Measurements from ENCODE around the gene HPD.
A peak's percentile ranks its signal among the peaks of the same experiment; 100 is the strongest.

HPD gene

DNA sequence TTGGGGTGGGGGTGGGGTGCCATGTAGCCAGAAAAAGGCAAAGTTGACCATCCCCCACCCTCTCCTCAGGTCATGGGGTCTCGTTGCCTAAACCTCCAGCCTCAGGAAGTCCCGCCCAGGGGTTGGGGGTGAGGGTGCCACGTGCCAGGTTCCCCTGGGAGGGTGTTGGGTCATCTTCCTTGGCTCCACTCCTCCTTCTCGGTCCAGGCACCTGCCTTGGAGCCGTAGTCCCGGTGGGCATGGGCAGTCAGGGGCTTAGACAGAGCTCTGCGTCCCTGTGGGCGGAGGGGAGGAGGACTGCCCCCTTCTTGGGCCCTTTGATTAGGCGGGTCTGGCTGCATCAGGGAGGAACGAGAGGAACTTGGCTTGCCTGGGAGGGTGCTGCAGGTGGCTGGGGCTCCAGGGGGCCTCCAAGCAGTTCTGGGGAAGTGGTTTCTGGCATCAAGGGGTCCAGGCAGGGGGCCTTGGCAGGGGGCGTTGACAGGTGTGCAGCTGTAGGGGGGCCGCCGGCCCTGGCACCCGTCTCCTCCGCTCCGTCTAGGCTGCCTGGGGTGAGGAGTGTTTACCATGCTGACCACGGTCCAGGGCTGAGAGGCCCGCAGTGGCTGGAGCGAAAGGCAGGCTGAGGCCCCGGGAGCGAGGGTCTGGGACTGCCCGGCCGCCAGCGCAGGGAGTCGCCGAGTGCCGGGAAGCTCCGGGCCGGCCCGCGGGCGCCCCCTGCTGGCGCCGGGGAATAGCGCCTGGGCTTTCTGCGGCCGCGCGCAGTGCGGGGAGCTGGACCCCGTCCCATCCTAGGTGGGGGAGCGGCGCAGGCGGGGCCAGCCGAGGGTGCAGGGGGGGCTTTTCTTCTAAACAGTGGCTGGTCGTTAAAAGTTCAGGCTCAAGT is 47.0 kb downstream of the HPD start:
- peak; percentile 89 for DNase-seq (ENCODE audit: low read depth, low spot score)

DNA sequence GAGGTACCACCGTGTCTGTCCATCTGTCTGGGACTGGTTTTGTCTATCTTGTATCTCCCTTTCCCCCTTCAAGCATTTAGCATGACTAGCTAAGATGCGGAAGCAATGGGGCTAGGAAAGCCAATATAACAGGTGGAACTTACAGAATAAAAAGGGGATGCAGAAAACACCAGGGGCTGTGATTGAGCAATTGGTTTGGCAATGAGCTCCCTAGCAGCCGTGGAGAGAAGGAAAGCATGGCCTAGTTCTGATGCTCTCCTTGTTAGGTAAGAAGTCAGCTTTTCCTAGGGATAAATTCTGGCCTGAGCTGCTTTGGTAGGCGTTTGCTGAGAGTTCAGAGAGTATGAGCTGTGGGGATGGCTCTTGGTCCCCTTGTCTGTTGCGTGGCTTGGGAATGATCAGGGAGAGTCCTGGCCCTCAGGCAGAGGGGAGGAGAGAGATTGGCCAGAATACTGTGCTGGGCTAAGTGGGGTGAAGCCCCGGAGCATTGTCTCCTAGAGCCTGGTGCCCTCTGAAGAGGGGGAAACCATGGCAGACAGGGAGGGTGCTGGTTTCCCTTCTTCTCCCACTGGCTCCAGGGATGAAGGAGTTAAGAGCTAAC is 47.7 kb downstream of the HPD start:
- no peak for DNase-seq (ENCODE audit: low read depth, low spot score)

DNA sequence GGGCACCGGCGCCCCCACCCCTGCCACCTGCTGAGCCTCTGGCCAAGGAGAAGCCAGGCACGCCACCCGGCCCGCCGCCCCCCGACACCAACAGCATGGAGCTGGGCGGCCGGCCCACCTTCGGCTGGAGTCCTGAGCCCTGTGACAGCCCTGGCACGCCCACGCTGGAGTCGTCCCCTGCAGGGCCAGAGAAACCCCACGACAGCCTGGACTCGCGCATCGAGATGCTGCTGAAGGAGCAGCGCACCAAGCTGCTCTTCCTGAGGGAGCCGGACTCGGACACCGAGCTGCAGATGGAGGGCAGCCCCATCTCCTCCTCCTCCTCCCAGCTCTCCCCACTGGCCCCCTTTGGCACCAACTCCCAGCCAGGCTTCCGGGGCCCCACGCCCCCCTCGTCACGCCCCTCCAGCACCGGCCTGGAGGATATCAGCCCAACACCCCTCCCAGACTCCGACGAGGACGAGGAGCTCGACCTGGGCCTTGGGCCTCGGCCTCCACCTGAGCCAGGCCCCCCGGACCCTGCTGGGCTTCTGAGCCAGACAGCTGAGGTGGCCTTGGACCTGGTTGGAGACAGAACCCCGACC is 48.3 kb downstream of the HPD start:
- DNase-seq (ENCODE audit: low read depth, low spot score) = no peak

DNA sequence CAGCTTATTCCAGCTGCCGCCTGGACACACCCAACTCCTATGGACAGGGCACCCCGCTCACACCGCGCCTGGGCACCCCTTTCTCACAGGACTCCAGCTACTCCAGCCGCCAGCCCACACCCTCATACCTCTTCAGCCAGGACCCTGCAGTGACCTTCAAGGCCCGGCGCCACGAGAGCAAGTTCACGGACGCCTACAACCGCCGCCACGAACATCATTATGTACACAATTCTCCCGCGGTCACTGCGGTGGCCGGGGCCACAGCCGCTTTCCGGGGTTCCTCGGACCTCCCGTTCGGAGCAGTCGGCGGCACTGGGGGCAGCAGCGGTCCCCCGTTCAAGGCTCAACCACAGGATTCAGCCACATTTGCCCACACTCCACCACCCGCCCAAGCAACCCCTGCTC is 48.9 kb downstream of the HPD start:
- no peak for DNase-seq (ENCODE audit: low read depth, low spot score)

DNA sequence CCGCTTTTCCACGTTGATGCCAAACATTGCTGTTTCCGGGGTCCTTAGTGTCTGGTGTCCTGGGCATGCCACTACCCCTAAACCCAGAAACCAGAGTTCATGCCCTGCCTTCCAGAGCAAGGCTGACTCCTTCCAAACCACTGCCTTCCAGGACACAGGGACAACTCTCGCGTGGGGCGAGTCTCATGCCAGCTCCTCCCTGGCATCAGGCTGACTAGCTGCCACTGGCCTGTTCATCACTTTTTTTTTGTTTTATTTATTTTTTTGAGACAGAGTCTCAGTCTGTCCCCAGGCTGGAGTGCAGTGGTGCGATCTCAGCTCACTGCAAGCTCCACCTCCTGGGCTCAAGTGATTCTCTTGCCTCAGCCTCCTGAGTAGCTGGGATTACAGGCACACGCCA is 50.0 kb downstream of the HPD start:
- DNase-seq (ENCODE audit: low read depth, low spot score) = no peak

DNA sequence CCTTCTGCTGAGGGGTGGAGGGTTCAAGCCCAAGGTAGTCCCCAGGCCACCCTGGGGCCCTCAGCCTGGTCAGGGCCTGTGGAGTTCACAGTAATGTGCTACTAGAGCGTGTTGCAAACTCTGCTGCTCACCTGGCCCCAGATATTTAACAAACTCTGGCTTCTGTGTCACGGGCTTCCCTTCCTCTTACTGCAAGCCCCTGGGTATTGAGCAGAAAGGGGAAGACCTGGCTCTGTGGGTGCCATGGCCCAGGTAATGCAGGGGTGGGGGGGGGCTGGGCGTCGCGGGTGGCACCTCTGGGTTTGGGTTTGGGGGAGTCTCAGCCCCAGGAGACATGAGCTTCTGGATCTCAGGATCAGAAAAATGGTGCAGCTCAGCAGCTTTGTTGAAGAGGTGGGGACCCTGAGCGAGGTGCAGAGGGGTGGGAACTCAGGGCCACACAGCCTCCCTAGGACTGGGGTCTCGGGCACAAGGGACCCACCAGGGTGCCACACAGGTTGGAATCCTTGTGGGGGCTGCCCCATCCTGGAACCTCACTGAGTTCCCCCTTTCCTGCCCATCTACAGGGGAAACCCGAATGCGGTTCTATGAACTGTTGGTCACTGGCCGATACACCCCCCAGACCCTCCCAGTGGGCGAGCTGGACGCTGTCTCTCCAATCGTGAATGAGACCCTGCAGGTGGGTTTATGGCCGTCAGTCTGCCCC is 50.9 kb downstream of the HPD start:
- no peak for DNase-seq (ENCODE audit: low read depth, low spot score)

DNA sequence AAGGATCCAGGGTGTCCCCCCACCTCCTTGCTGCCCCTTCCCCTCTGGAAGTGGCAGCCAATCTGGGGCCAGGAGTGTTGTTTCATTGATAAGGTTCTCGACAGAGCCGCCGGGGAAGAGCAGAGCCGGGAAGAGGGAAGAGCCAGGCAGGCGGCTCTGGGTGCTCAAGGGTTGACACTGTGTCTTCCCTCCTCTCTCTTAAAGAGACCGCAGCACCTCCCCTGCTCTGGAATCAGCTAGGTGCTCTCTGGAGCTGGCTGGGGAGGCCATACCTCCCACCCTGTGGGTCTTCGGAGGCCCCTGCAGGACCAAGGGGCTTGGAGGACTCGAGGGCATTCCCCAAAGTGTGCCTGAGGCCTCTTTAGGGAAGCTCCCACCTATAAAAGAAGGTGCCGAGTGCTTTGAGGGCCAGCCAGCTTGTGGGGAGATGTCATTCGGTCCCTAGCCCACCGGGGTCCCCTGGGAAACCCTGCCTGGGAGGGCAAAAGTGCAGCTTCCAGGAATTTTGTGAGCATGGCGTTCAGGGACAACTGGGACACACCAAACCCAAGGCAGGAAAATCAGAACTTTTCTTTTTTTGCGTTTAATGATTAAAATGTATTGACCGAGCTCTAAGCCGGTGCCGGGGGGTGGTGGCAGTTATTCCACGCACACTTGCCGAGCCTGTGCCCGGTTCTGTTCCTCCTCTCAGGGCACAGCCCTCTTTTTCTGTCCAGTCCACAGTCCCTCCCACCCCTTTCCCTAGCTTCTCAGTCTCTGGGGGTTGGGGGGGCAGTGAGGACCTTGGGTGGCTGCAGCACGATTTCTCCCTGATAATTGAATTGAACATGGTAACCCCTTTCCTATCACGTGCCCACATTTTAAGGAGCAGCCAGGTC is 51.9 kb downstream of the HPD start:
- peak; percentile 46 for DNase-seq (ENCODE audit: low read depth, low spot score)

DNA sequence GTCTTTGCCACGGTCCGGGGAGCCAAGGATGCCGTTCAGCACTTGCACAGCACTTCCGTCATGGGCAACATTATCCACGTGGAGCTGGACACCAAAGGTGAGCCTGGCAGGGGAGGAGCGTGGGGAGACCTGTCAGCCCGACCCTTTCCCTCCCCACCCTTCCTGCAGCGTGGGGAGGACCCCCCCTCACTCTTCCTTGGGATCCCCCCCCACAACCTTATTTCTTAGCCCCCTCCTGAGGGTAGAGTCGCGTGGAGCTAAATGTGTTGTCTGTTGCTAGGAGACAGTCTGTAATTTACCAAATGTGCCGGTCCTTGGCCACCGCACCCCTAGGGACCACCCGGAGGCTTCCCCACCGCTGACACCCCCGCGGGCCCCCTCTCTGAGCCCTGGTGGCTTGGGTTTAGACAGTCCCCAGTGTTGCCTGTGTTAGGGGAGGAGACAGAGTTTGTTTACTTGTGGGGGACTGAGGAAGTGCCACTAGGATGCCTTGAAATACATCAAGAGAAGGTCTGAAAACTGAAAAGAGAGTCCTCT is 52.6 kb downstream of the HPD start:
- no peak for DNase-seq (ENCODE audit: low read depth, low spot score)

DNA sequence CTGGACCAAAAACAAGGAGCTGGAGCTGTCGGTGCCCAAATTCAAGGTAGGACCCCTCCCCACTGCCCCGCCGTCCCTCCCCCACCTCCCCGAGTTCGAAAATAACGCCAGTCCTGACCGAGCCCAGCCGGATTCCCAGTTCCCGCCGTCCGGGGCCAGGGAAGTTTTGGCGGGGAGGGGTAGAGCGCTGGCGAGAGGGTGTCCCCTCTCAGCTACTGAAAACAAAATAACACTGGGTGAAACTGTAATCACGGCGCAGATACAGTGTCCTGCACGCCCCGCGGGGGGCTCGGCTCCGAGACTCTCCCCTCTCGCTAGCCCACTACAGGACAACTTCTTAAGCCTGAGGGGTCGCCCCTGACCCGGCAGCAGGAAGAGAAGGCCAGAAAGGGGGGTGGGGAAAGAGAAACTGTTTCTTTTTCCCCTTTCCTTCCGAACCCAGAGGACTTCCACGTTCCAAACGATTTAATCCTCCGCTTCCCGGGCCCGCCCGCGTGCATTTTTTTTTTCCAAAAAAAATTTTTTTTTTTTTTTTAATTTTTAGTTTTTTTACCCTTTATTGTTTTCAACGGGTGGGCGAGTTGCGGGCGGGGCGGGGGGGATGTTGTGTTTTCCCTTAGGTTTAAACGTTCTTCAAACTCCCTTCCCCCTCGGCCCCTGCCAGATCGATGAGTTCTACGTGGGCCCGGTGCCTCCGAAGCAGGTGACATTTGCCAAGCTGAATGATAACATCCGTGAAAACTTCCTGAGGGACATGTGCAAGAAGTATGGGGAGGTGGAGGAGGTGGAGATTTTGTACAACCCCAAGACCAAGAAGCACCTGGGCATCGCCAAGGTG is 53.3 kb downstream of the HPD start:
- DNase-seq (ENCODE audit: low read depth, low spot score) = peak; percentile 48

DNA sequence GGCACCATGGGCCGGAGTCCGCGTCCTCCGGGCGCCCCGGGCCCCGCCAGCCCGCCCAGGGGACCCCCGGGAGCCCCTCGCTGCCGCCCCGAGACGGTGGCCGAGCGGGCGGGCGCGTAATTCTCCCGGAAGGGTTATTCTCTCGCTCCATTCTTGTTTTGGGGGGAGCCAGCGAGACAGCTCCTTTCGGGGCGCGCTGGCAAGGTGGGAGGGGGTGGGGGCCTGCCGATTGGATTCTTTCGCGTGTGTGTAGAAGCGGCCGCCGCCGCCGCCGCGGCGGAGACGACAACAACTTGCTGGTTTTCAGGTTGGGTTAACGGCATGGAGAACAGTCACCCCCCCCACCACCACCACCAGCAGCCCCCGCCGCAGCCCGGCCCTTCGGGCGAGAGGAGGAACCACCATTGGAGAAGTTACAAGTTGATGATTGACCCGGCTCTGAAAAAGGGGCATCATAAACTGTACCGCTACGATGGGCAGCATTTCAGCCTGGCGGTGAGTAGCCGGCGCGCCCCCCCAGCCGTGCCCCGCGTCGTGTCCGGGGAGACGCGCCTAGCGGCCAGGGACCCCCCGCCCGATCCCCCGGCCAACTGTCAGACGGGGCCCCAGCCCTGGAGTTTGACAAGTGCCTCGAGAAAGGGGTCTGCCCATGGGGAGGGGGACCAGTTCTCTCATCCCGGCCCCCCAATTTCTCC is 54.1 kb downstream of the HPD start:
- peak; percentile 63 for DNase-seq (ENCODE audit: low read depth, low spot score)

DNA sequence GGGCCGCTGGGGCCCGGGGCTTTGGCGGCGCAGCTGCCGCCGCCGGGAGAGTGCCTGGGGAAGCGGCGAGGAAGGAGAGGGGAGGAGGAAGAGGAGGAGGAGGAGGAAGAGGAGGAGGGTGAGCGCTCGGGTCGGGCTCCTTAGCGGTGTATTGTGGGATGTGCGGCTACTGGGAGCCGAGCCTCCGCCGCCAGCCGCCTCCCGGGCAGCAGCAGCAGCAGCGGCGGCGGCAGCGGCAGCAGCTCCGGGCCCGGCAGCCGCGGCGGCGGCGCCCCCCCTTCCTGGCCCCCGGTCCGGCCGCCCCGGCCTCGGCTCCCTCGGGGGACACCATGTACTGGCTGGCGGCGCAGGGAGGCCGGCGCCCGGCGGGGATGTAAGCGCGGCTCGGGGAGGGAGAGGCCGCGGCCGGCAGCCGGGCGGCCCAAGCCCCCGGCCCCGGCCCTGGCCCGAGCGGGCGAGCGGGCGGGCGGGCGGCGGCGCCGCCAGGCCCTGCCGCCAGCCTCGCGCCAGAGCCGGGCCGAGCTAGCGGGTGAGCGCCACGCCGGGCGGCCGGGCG is 54.7 kb downstream of the HPD start, which contains the start of gene SETD1B:
Gene SETD1B, plus strand, starts transcription at position 149 of the 556 bp plus-strand sequence. CDS start 729 bp downstream, outside the sequence.
- DNase-seq (ENCODE audit: low read depth, low spot score) = peak; percentile 75

DNA sequence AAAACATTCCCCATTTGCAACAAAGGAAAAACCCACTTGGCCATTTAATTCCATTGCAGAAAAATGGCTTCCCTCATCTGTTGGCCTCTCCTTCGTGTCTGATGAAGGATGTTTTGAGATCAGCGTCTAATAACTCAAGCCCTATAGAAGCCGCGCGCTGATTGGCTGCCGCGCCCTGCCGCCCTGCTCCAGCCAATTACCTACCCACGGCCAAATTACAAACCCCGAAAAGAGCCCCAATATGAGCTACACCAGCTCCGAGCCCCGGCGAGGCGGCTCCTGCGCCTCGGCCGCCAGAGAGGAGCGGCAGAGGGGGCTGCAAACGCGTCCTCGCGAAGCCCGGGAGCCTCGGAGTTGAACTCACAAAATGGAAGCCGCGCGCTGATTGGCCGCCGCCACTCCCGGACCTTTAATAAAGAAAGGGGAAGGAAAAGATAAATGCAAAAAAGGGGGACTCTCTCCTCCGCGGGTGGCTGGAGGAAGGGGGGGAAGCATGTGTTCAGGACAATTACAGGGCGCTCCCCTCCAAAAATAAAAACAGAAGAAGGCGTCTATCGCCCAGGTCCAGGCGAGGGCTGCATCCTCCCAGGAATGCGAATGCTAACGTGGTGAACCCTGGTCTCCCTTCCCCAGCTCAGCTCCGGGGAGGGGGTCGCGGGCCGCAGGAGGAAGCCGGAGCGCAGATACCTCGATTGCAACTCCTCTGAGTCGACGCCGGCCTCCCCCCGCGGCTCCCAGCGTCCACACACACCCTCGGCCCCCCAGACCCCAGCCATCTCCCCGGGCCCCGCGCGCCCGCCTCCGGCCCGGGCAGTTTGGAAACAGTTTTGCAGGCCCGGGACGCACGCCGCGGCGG is 55.6 kb downstream of the HPD start:
- DNase-seq (ENCODE audit: low read depth, low spot score) = peak; percentile 97

DNA sequence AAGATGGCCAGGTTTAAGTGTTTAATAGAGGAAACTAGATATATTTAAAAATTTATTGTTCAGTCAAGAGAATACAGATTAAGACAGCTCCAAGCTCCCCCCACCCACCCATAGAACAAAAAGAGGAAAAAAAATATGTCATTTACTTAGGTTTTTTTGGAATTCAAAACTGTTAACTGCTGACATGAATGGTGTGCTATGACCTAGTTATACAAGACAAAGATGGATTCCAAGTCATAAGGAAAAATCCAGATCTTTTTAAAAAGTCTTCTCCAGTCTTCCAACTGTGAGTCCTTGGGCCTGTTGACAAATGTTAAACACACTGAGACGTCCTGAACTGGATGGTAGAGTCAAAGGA is 56.2 kb downstream of the HPD start:
- DNase-seq (ENCODE audit: low read depth, low spot score) = no peak

DNA sequence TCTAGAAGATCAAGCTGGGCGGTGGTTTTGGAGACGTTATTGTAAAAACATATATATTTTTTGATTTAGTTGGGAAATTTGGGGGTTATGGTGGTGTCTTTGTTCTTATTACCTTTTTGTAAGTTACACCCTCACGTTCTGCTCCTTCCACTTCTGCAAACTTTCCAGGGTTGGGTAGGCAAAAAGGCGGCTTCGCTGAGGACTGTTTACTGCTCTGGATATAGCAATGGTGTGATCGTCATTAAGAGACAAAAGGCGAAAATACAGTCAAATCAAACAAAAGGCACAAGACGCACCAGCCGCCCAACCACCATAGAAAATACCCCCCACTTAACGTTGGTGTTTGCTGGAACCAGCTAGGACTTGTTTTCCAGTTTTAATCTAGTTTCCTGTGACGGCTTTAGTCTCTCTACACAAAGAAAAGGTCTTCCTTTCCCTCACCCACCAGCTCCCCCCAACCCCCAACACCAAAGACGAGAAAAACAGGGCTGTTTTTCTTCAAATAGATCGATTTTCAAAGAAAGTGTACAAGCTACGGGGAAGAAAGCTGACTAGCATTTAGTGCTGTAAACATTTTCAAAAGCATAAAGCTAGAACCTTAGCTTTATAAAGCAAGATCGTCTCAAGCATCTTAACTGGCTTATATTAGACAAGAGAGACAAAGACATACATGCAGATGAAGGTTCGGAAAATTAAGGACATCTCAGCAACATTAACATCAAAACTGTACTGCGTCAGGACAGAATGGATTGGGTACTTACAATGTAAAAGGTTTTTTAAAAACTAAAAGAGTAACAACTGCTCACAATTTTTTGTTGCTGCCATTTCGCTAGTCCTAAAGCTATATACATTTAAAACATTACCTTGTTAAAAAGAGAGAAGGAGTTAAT is 56.8 kb downstream of the HPD start:
- DNase-seq (ENCODE audit: low read depth, low spot score) = peak; percentile 68

DNA sequence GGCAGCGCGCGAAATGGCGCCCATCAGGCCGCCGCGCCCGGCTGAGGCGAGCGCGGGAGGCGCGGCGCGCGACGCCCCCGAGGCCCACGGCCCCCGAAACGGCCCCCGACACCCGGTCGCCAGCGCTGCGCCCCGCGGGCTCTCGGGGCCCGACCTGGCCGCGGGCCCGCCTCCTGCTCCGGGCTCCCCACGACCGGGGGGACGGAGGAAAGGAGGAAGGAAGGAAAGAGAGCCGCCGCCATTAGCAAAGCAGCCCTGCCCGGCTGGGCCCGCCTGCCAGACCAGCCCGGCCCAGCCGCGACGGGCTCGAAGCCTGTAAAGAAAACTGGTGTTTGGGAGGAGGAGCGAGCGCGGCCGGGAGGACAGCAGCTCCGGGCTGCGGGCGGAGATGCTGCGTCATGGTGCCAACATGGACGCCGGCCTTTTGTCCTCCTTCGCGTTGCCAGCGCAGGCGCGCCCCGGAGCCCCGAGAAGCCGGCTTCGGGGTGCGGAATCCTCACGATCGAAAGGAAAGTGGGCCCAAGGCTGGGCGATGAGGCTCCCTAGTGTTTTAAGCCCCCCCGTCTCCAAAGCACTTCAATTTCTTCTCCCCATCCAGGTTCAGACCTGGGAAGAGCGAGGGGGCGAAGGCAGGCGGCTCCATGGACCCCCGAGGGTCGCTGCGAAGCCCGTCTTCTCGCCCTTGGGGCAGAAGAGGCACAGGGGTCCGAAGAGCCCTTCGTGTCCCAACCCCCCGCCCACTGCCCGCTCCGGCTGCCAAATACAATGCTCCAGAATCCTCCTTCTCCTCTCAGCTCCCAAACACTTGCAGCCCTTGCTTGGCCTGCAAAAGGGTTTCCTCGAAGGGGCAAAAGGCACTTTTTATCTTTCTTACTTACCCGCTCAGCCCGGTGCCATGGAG is 57.7 kb downstream of the HPD start:
- DNase-seq (ENCODE audit: low read depth, low spot score) = peak; percentile 90

Data from astrocyte of the hippocampus (primary cell).